Heart right ventricle (tissue), 16 donors: Measurements from ENCODE around the gene DHX29. TPM values are rescaled to one million over a fixed set of nuclear protein-coding genes. Genes with fewer than 3 reads are reported as not detected.

Experiments used
- ATAC-seq, 8 donors: fragments of 200-7000 bp; cut with Tn5 transposase; one replicate each; pipeline ENCODE4 v1.9.1; 2020; ENCODE audit warnings: mild to moderate bottlenecking in 8 of 8, moderate library complexity in 8 of 8, moderate number of reproducible peaks in 1 of 8
- DNase-seq, 2 donors: peaks; one replicate each; pipeline ENCODE4 v3.0.0-alpha.2; 2020
- H3K27ac ChIP-seq, 10 donors: fragments of 200-600 bp; sonication (generic) in 2 of 10; one replicate each; pipeline versions ENCODE4 v1.5.0 to v1.8.0; 2020 to 2022; ENCODE audit warnings: mild to moderate bottlenecking in 3 of 10
- H3K27me3 ChIP-seq, 7 donors: fragments of 200-600 bp; one replicate each; pipeline ENCODE4 v1.8.0; 2021 to 2022; ENCODE audit warnings: mild to moderate bottlenecking in 2 of 7
- H3K36me3 ChIP-seq, 9 donors: fragments of 200-600 bp; sonication (generic) in 1 of 9; one replicate each; pipeline versions ENCODE4 v1.5.0 to v1.8.0; 2020 to 2022; ENCODE audit warnings: mild to moderate bottlenecking in 2 of 9
- H3K4me1 ChIP-seq, 9 donors: fragments of 200-600 bp; sonication (generic) in 1 of 9; one replicate each; pipeline versions ENCODE4 v1.5.0 to v1.8.0; 2020 to 2022; ENCODE audit warnings: mild to moderate bottlenecking in 4 of 9
- H3K4me3 ChIP-seq, 10 donors: fragments of 200-600 bp; sonication (generic) in 2 of 10; one replicate each; pipeline versions ENCODE4 v1.5.0 to v1.8.0; 2020 to 2022; ENCODE audit warnings: mild to moderate bottlenecking in 7 of 10, moderate library complexity in 2 of 10
- H3K9me3 ChIP-seq, 11 donors: fragments of 200-600 bp in 10 of 11; sonication (generic) in 2 of 11; one replicate each; pipeline versions ENCODE4 v1.5.0 to v1.8.0; 2013 to 2022; ENCODE audit warnings: mild to moderate bottlenecking in 2 of 11, control low read depth in 1 of 11, moderate library complexity in 1 of 11
- WGBS, 2 donors: extraction: QIAGEN DNeasy Blood & Tissue Kit; methylation state at CpG; one replicate each; pipeline ENCODE4 v1.1.7; 2013; ENCODE audit warnings: inconsistent platforms in 1 of 2; 5-methylcytosine and 5-hydroxymethylcytosine counted together
- intact Hi-C, 10 donors: fragments of 100-400 bp; cut with DNase I; formaldehyde crosslinking; loops; one replicate each; pipeline versions ENCODE4 v1.11.1 to v1.14.2; 2022
- polyA plus RNA-seq, 2 donors: library from polyadenylated mRNA; stranded (reverse); fragments of 200-250 nt; gene quantifications; one replicate each; pipeline ENCODE4 v1.2.3, GENCODE V29; 2013
- total RNA-seq, 10 donors: library from RNA; stranded (reverse); fragmentation: NEBNext Ultra II Directional in 3 of 10; extraction: Animal tissue kit (Norgen Biotek cat#: 25700) in 3 of 10; gene quantifications; one replicate each; pipeline versions ENCODE4 v1.2.1 to v1.2.4, GENCODE V29; 2021 to 2023
- TF ChIP-seq, protein P1 (sequence below), 9 donors: fragments of 200-600 bp; sonication (generic) in 2 of 9; IDR thresholded peaks; one replicate each; pipeline versions ENCODE4 v1.5.0 to v1.8.0; 2021 to 2022; ENCODE audit warnings: antibody characterized with exemption in 9 of 9, mild to moderate bottlenecking in 5 of 9, moderate library complexity in 1 of 9
- donor health status: Arrhythmogenic right ventricular cardiomyopathy.
- donor health status: ischemic (EF 13 %, LVEDD 7.1; RV severe dilation, severe dysfunction).
- donor health status: healthy with polysubstance abuse.
- donor health status: DM: no; HTN: yes; CAD: no.
- donor health status: DM: no; HTN: no; CAD: no.
- donor health status: ischemic (EF 25% LVEDD 6.9; RV normal size, moderate dysfunction).
- donor health status: ischemic (EF 25% LVEDD 5.7; RV mildly dilated, moderate dysfunction).
- donor health status: healthy.
- donor health status: DM: yes; HTN: yes; CAD: no.
- donor health status: Ischemic cardiomyopathy.
- donor health status: ischemic (EF 35%, LVEDD 5.7; RV mildly dilated, moderate dysfunction).
- donor health status: nonischemic (EF 11% LVEDD 7.7; RV severe dilation, severe dysfunction).
- donor health status: DM: yes; HTN: yes; CAD: no.
- donor health status: PGD.
- donor health status: ischemic (EF 29% LVEDD 5.4; RV normal size, mild dysfunction).
- donor health status: nonischemic (EF 23%, LVEDD 6.1; RV moderate dilation, normal function).

The DHX29 gene
- total and polyA plus RNA-seq, 12 donors = 7.6 to 25.8 (median 20.9) TPM

DNA sequence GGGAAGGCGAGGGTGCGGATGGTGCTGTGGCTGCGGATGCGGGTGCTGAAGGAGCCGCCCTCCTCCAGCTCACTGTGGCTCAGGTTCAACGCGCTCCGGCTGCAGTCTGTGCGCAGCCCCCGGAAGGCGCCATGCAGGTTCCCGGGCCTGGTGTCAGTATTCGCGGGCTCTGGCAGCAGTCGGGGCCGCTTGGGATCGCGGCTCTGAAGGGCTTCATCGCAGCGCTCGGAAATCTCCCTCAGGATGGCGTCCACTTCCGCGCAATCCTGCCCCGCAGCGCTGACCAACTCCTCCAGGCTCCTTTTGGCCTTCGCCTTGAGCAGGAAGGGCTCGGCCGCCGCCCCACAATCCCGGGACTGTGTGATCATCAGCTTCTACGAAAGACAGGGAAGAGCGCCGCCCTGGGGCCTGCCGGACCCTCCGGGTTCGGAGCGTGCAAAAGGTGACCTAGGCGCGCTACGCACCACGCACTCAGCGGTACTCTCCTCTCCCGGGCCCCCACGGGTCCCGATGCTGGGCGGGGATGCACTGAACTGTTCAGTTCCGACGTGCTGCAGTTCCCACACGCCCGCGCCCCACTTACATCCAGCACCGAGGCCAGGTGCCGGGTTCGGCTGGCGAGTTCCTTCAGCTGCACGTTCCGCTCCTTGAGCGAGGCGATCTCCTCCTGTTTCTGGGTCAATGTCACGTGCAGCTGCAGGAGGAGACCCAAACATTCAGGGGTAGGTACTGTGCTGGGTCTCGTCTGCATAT is 86.9 kb downstream of the DHX29 start:
- ATAC-seq (peak in 7 of 8 donors; percentile 23 to 59 (median 42)), DNase-seq (no peak)
- intact Hi-C loops = loop anchor here in 2 of 10 donors (5.0 to 10.0 kb wide), 2 partner anchors 43 to 46 kb away; partner anchors contain the start of gene CDC20B (in 1 of the 2)
- Histone ChIP-seq H3K4me3 (peak overlapping the region in 8 of 10 donors; percentile 6 to 45 (median 36)), H3K9me3 (no peaks in the 10 kb centered on the region), H3K27ac (no peak overlapping the region), H3K4me1 (peaks cover 0 to 26% (median 12%) of the 10 kb centered on the region in 9 donors), H3K36me3 (no peaks in the 10 kb centered on the region), H3K27me3 (peaks cover 43 to 98% (median 91%) of the 10 kb centered on the region in 7 donors)
- TF ChIP-seq, protein P1, sequence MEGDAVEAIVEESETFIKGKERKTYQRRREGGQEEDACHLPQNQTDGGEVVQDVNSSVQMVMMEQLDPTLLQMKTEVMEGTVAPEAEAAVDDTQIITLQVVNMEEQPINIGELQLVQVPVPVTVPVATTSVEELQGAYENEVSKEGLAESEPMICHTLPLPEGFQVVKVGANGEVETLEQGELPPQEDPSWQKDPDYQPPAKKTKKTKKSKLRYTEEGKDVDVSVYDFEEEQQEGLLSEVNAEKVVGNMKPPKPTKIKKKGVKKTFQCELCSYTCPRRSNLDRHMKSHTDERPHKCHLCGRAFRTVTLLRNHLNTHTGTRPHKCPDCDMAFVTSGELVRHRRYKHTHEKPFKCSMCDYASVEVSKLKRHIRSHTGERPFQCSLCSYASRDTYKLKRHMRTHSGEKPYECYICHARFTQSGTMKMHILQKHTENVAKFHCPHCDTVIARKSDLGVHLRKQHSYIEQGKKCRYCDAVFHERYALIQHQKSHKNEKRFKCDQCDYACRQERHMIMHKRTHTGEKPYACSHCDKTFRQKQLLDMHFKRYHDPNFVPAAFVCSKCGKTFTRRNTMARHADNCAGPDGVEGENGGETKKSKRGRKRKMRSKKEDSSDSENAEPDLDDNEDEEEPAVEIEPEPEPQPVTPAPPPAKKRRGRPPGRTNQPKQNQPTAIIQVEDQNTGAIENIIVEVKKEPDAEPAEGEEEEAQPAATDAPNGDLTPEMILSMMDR (IDR thresholded peaks at IDR 0.05) = peak in 1 of 9 donors; percentile 11
- 2 to 3% methylated on average over 61 to 62 of the region's 62 CpGs for WGBS, 2 donors

DNA sequence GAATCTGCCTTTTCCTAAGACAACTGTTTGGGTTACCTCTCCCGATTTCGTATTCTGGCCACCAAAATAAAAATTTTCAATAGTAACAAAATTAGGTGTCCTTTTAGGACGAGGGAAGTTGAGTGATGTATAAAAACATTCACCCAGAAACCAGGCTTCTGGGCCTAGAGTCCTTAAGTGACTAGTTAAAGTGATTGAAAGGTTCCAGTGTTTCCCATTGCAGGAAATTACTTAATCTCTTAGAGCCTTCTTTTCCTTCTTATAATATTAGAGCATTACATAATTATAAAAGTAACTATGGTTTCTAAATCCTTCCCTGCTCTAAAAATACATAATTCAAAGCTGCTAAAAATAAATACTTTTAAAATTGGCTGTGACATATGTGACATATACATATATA is 87.7 kb downstream of the DHX29 start:
- 95% methylated on average over 3 of the region's 3 CpGs for WGBS, 2 donors
- peaks cover 0 to 26% (median 12%) of the 10 kb centered on the region in 9 donors for H3K4me1 ChIP-seq
- no peak for DNase-seq
- intact Hi-C loops = loop anchor here in 2 of 10 donors (5.0 to 10.0 kb wide), 2 partner anchors 42 to 45 kb away; partner anchors contain the start of gene CDC20B (in 1 of the 2)
- H3K27me3 ChIP-seq = peaks cover 37 to 92% (median 86%) of the 10 kb centered on the region in 7 donors
- H3K9me3 ChIP-seq = no peaks in the 10 kb centered on the region
- no peaks in the 10 kb centered on the region for H3K36me3 ChIP-seq
- no peak overlapping the region for H3K27ac ChIP-seq
- TF ChIP-seq, protein P1 (IDR thresholded peaks at IDR 0.05) = no peak
- no peak for ATAC-seq
- no peak overlapping the region for H3K4me3 ChIP-seq

DNA sequence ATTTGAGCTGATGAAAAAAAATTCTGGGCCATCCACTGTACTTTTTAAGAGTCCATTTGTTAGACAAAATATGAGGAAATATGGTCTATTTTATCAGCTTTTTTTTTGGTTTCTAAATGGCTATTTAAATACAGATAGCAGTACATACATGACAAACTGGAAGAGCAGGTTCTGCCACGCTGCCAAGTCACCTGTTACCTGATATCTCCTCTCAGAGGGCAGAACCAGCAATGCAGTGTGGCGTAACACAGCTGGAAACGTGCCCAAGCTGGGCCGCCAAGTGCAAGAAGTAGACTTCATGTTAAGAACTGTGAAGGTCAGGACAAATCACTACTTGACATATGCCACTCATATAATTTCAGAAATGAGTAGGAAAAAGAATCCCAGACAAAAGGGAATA is 88.5 kb downstream of the DHX29 start:
- 51 to 77% methylated on average over 4 of the region's 4 CpGs for WGBS, 2 donors
- no peaks in the 10 kb centered on the region for H3K36me3 ChIP-seq
- H3K9me3 ChIP-seq = no peaks in the 10 kb centered on the region
- TF ChIP-seq, protein P1 (IDR thresholded peaks at IDR 0.05) = no peak
- H3K27me3 ChIP-seq = peaks cover 33 to 88% (median 82%) of the 10 kb centered on the region in 7 donors
- no peak for DNase-seq
- peaks cover 0 to 26% (median 12%) of the 10 kb centered on the region in 9 donors for H3K4me1 ChIP-seq
- intact Hi-C loops = no loop called here
- H3K27ac ChIP-seq = no peak overlapping the region
- H3K4me3 ChIP-seq = no peak overlapping the region
- no peak for ATAC-seq

DNA sequence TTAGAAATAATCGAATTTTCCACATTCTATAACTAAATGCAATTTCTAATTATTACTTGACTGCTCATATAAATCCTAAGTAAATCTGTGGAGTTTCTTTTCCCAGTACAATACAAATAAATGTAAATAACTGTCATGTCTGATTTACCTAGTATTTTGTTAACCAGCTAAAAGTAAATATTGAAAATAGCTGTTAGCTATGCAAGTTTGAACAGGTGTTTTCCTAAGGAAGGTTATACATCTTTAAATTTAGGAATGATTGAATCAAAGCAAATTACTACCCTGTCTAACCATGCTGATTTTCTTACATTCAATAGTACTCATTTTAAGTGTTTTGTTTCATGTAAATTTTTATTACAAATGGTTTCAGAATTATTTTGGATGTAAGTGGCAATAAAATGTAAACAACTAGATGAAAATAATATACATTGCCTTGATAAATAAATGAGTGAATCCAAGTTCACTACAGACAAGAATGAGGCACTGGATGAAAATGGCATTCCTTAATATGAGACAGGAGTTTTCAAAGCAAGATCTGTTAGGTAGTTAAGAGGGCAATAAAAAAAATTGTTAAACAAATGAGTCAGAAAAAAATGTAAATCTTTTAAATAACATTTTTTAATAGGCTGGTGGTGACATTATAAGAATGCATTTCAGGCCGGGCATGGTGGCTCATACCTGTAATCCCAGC is 96.2 kb downstream of the DHX29 start:
- no peaks in the 10 kb centered on the region for H3K36me3 ChIP-seq
- no peaks in the 10 kb centered on the region for H3K4me1 ChIP-seq
- H3K9me3 ChIP-seq = no peaks in the 10 kb centered on the region
- intact Hi-C loops = no loop called here
- no peak overlapping the region for H3K27ac ChIP-seq
- TF ChIP-seq, protein P1 (IDR thresholded peaks at IDR 0.05) = no peak
- peaks cover 0 to 40% (median 23%) of the 10 kb centered on the region in 7 donors for H3K27me3 ChIP-seq
- 80 to 88% methylated on average over 2 of the region's 2 CpGs for WGBS, 2 donors
- H3K4me3 ChIP-seq = no peak overlapping the region
- ATAC-seq (no peak), DNase-seq (no peak)
